Heart right ventricle (tissue), 16 donors: ENCODE measurements around the gene CAMK2A. TPM values are rescaled to one million over a fixed set of nuclear protein-coding genes. Genes with fewer than 3 reads are reported as not detected.

Experiments used
- ATAC-seq, 8 donors: fragments of 200-7000 bp; cut with Tn5 transposase; one replicate each; pipeline ENCODE4 v1.9.1; 2020; ENCODE audit warnings: mild to moderate bottlenecking in 8 of 8, moderate library complexity in 8 of 8, moderate number of reproducible peaks in 1 of 8
- DNase-seq, 2 donors: peaks; one replicate each; pipeline ENCODE4 v3.0.0-alpha.2; 2020
- H3K27ac ChIP-seq, 10 donors: fragments of 200-600 bp; sonication (generic) in 2 of 10; one replicate each; pipeline versions ENCODE4 v1.5.0 to v1.8.0; 2020 to 2022; ENCODE audit warnings: mild to moderate bottlenecking in 3 of 10
- H3K27me3 ChIP-seq, 7 donors: fragments of 200-600 bp; one replicate each; pipeline ENCODE4 v1.8.0; 2021 to 2022; ENCODE audit warnings: mild to moderate bottlenecking in 2 of 7
- H3K36me3 ChIP-seq, 9 donors: fragments of 200-600 bp; sonication (generic) in 1 of 9; one replicate each; pipeline versions ENCODE4 v1.5.0 to v1.8.0; 2020 to 2022; ENCODE audit warnings: mild to moderate bottlenecking in 2 of 9
- H3K4me1 ChIP-seq, 9 donors: fragments of 200-600 bp; sonication (generic) in 1 of 9; one replicate each; pipeline versions ENCODE4 v1.5.0 to v1.8.0; 2020 to 2022; ENCODE audit warnings: mild to moderate bottlenecking in 4 of 9
- H3K4me3 ChIP-seq, 10 donors: fragments of 200-600 bp; sonication (generic) in 2 of 10; one replicate each; pipeline versions ENCODE4 v1.5.0 to v1.8.0; 2020 to 2022; ENCODE audit warnings: mild to moderate bottlenecking in 7 of 10, moderate library complexity in 2 of 10
- H3K9me3 ChIP-seq, 11 donors: fragments of 200-600 bp in 10 of 11; sonication (generic) in 2 of 11; one replicate each; pipeline versions ENCODE4 v1.5.0 to v1.8.0; 2013 to 2022; ENCODE audit warnings: mild to moderate bottlenecking in 2 of 11, control low read depth in 1 of 11, moderate library complexity in 1 of 11
- WGBS, 2 donors: extraction: QIAGEN DNeasy Blood & Tissue Kit; methylation state at CpG; one replicate each; pipeline ENCODE4 v1.1.7; 2013; ENCODE audit warnings: inconsistent platforms in 1 of 2; 5-methylcytosine and 5-hydroxymethylcytosine counted together
- intact Hi-C, 10 donors: fragments of 100-400 bp; cut with DNase I; formaldehyde crosslinking; loops; one replicate each; pipeline versions ENCODE4 v1.11.1 to v1.14.2; 2022
- polyA plus RNA-seq, 2 donors: library from polyadenylated mRNA; stranded (reverse); fragments of 200-250 nt; gene quantifications; one replicate each; pipeline ENCODE4 v1.2.3, GENCODE V29; 2013
- total RNA-seq, 10 donors: library from RNA; stranded (reverse); fragmentation: NEBNext Ultra II Directional in 3 of 10; extraction: Animal tissue kit (Norgen Biotek cat#: 25700) in 3 of 10; gene quantifications; one replicate each; pipeline versions ENCODE4 v1.2.1 to v1.2.4, GENCODE V29; 2021 to 2023
- TF ChIP-seq, protein P1 (sequence below), 9 donors: fragments of 200-600 bp; sonication (generic) in 2 of 9; IDR thresholded peaks; one replicate each; pipeline versions ENCODE4 v1.5.0 to v1.8.0; 2021 to 2022; ENCODE audit warnings: antibody characterized with exemption in 9 of 9, mild to moderate bottlenecking in 5 of 9, moderate library complexity in 1 of 9
- donor health status: Arrhythmogenic right ventricular cardiomyopathy.
- donor health status: ischemic (EF 13 %, LVEDD 7.1; RV severe dilation, severe dysfunction).
- donor health status: healthy with polysubstance abuse.
- donor health status: DM: no; HTN: yes; CAD: no.
- donor health status: DM: no; HTN: no; CAD: no.
- donor health status: ischemic (EF 25% LVEDD 6.9; RV normal size, moderate dysfunction).
- donor health status: ischemic (EF 25% LVEDD 5.7; RV mildly dilated, moderate dysfunction).
- donor health status: healthy.
- donor health status: DM: yes; HTN: yes; CAD: no.
- donor health status: Ischemic cardiomyopathy.
- donor health status: ischemic (EF 35%, LVEDD 5.7; RV mildly dilated, moderate dysfunction).
- donor health status: nonischemic (EF 11% LVEDD 7.7; RV severe dilation, severe dysfunction).
- donor health status: DM: yes; HTN: yes; CAD: no.
- donor health status: PGD.
- donor health status: ischemic (EF 29% LVEDD 5.4; RV normal size, mild dysfunction).
- donor health status: nonischemic (EF 23%, LVEDD 6.1; RV moderate dilation, normal function).

CAMK2A gene
- total and polyA plus RNA-seq, 12 donors: 1.2 to 25.7 (median 17.9) TPM

GRCh38 chr5:150183436-150183835 is 106.1 kb downstream of the CAMK2A start:
- WGBS, 2 donors: 93 to 97% methylated on average over 12 of the region's 12 CpGs
- H3K9me3 ChIP-seq: no peaks in the 10 kb centered on the region
- no peak overlapping the region for H3K4me3 ChIP-seq
- intact Hi-C loops: no loop called here
- no peak overlapping the region for H3K27ac ChIP-seq
- H3K4me1 ChIP-seq: peaks cover 13 to 39% (median 23%) of the 10 kb centered on the region in 9 donors
- peaks cover 0 to 8% (median 4%) of the 10 kb centered on the region in 7 donors for H3K27me3 ChIP-seq
- ATAC-seq: no peak
- TF ChIP-seq, protein P1, sequence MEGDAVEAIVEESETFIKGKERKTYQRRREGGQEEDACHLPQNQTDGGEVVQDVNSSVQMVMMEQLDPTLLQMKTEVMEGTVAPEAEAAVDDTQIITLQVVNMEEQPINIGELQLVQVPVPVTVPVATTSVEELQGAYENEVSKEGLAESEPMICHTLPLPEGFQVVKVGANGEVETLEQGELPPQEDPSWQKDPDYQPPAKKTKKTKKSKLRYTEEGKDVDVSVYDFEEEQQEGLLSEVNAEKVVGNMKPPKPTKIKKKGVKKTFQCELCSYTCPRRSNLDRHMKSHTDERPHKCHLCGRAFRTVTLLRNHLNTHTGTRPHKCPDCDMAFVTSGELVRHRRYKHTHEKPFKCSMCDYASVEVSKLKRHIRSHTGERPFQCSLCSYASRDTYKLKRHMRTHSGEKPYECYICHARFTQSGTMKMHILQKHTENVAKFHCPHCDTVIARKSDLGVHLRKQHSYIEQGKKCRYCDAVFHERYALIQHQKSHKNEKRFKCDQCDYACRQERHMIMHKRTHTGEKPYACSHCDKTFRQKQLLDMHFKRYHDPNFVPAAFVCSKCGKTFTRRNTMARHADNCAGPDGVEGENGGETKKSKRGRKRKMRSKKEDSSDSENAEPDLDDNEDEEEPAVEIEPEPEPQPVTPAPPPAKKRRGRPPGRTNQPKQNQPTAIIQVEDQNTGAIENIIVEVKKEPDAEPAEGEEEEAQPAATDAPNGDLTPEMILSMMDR (IDR thresholded peaks at IDR 0.05): no peak
- H3K36me3 ChIP-seq: no peaks in the 10 kb centered on the region
- no peak for DNase-seq

DNA sequence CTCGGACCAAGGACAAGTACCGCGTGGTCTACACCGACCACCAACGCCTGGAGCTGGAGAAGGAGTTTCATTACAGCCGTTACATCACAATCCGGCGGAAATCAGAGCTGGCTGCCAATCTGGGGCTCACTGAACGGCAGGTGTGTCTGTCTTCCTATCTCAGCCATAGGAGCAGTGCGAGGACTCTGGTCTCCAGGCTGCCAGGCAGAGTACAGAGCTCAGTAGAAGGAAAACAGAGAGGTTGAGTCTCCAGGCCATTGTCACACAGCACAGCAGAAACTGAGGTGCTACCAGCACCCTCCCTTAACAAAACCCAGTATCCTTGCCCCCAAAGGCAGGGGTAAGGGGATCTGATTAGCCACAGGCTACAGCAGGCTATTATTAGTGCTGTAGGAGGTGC is 106.8 kb downstream of the CAMK2A start:
- Histone ChIP-seq H3K9me3 (no peaks in the 10 kb centered on the region), H3K27ac (no peak overlapping the region), H3K27me3 (peaks cover 0 to 2% (median 0%) of the 10 kb centered on the region in 7 donors), H3K4me3 (no peak overlapping the region), H3K36me3 (no peaks in the 10 kb centered on the region), H3K4me1 (peaks cover 13 to 39% (median 23%) of the 10 kb centered on the region in 9 donors)
- ATAC-seq (no peak), DNase-seq (no peak)
- TF ChIP-seq, protein P1 (IDR thresholded peaks at IDR 0.05): no peak
- intact Hi-C loops: no loop called here
- 94 to 97% methylated on average over 10 of the region's 10 CpGs for WGBS, 2 donors

DNA sequence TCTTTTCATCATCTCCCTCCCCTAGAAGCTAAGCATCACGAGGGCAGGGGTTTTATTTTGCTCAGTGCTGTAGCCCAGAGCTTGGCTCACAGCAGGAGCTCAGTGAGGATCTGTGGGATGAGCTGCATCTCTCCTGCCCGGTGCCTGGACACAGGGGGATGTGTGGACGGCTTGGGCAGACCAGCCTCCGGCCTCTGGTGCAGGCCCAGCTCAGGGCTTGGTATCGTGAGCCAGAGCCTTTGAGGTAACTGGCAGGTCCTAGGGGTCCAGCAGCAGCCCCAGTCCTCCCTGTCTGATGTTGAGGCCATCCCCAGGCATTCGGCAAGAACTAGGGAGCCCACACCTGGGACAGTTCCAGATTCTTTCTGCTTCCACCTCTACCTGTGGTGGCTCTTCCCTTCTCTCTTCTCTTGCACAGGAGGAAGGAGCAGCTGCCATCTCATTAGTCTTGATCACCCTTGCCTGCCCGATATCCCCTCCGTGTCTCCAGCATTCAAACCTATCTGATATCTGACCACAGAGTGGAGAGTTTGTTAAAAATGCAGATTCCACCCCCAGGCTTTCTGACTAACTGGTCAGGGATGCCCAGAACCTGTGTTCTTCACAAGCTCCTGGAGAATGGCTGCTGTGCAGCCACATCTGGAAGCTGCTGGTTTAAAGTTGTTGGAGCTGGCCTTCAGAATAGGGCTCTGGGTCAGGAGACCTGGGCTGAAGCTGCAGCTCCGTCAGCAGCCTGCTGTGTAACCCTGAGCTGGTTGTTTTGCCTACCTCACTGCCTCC is 107.6 kb downstream of the CAMK2A start:
- H3K9me3 ChIP-seq: no peaks in the 10 kb centered on the region
- no peaks in the 10 kb centered on the region for H3K27me3 ChIP-seq
- ATAC-seq (no peak), DNase-seq (no peak)
- intact Hi-C loops: loop anchor here in 1 of 10 donors (2.0 kb wide), 1 partner anchor 21 kb away; no protein-coding TSS in a partner anchor
- TF ChIP-seq, protein P1 (IDR thresholded peaks at IDR 0.05): no peak
- peak overlapping the region in 6 of 10 donors; percentile 61 to 88 (median 84) for H3K27ac ChIP-seq
- no peaks in the 10 kb centered on the region for H3K36me3 ChIP-seq
- H3K4me3 ChIP-seq: no peak overlapping the region
- WGBS, 2 donors: 93 to 95% methylated on average over 9 of the region's 9 CpGs
- peaks cover 13 to 39% (median 23%) of the 10 kb centered on the region in 9 donors for H3K4me1 ChIP-seq

- peak overlapping the region; percentile 61 to 88 (median 84) for H3K27ac ChIP-seq
These were observed 108.5 kb downstream of the CAMK2A start for GRCh38 chr5:150181027-150181426.

More at GRCh38 chr5:150181027-150181426, 108.5 kb downstream of the CAMK2A start:
- intact Hi-C loops: loop anchor here in 1 of 10 donors (2.0 kb wide), 1 partner anchor 20 kb away; no protein-coding TSS in a partner anchor
- Histone ChIP-seq H3K27me3 (no peaks in the 10 kb centered on the region), H3K9me3 (no peaks in the 10 kb centered on the region), H3K4me1 (peaks cover 13 to 47% (median 23%) of the 10 kb centered on the region in 9 donors), H3K36me3 (no peaks in the 10 kb centered on the region), H3K4me3 (no peak overlapping the region)
- ATAC-seq (peak in 1 of 8 donors; percentile 26), DNase-seq (no peak)
- TF ChIP-seq, protein P1 (IDR thresholded peaks at IDR 0.05): no peak
- WGBS, 2 donors: 54 to 67% methylated on average over 5 of the region's 5 CpGs
